Activated CD4-positive, alpha-beta T cell treated with anti-CD3 and anti-CD28 coated beads for 36 hours (primary cell): ENCODE data around the gene IL2RA. TPM values are rescaled to one million over a fixed set of nuclear protein-coding genes. Genes with fewer than 3 reads are reported as not detected.

Source experiments
- ATAC-seq: fragments of 200-7000 bp; cut with Tn5 transposase; one replicate; pipeline ENCODE4 v1.10.0; 2021; ENCODE audit warnings: mild to moderate bottlenecking, moderate library complexity
- CTCF ChIA-PET: fragments of 350-600 bp; sonication (Branson Sonifier 250); formaldehyde crosslinking; loops from one replicate; lab custom pipeline; 2021; ENCODE audit warnings: antibody characterized with exemption; lab: Charles Lee
- POLR2A ChIA-PET: fragments of 350-600 bp; sonication (Branson Sonifier 250); formaldehyde crosslinking; loops from one replicate; lab custom pipeline; 2021; ENCODE audit warnings: antibody characterized with exemption, inconsistent platforms; lab: Charles Lee
- DNase-seq: peaks from one replicate; pipeline ENCODE4 v3.0.0-alpha.2; 2020
- H3K27ac Mint-ChIP-seq: one replicate; pipeline ENCODE4 v1.8.0; 2021; ENCODE audit warnings: mixed read lengths
- H3K27me3 Mint-ChIP-seq: one replicate; pipeline ENCODE4 v1.8.0; 2021; ENCODE audit warnings: mixed read lengths
- H3K36me3 Mint-ChIP-seq: one replicate; pipeline ENCODE4 v1.8.0; 2021; ENCODE audit warnings: low read depth, mixed read lengths
- H3K4me1 Mint-ChIP-seq: one replicate; pipeline ENCODE4 v1.8.0; 2021; ENCODE audit warnings: mixed read lengths
- H3K4me3 Mint-ChIP-seq: one replicate; pipeline ENCODE4 v1.8.0; 2021; ENCODE audit warnings: mild to moderate bottlenecking, moderate library complexity, mixed read lengths
- H3K9me3 Mint-ChIP-seq: one replicate; pipeline ENCODE4 v1.8.0; 2021; ENCODE audit warnings: low read depth, mixed read lengths
- intact Hi-C, 2 experiments: fragments of 100-400 bp; cut with DNase I in 1 of 2; cut with micrococcal nuclease in 1 of 2; formaldehyde crosslinking; loops; one replicate each; pipeline versions ENCODE4 v1.14.2 to v1.15.1; 2022 to 2024; cut with DNase I, micrococcal nuclease
- total RNA-seq, 2 experiments: library from RNA; stranded (reverse); gene quantifications; one replicate each; pipeline ENCODE4 v1.2.3, GENCODE V29; 2021

Gene IL2RA
- total RNA-seq, 2 experiments from 2014 or later: 659 to 980 TPM

DNA sequence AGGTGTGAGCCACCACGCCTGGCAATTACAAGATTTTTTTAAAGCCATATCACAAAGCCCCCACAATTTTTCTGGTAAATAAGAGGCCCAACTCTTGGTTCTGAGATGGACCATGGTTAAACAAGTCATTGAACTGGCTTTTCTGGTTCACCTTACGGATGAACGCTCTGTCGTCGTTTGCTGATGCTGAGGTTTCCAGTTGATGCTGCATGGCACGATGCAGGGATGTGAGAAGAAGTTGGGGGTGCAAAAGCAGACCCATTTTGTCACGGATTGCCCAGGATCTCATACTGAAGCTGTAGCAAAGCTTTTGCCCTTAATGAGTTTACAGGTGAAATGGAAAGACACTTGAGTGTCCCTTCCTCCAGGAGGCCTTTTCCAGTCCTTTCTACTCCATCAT is 2.0 kb upstream of the IL2RA start:
- CTCF ChIA-PET: interaction anchor here (1.9 to 4.9 kb wide), 3 partner anchors 8 to 23 kb away, joined by 7 to 33 read pairs (median 20); no protein-coding TSS in a partner anchor
- H3K9me3 Mint-ChIP-seq: no peaks in the 10 kb centered on the region
- peaks cover 3% of the 10 kb centered on the region for H3K27me3 Mint-ChIP-seq
- ATAC-seq: no peak
- peaks cover 32% of the 10 kb centered on the region for H3K36me3 Mint-ChIP-seq
- POLR2A ChIA-PET: interaction anchor here (0.7 to 3.1 kb wide), 2 partner anchors 20 to 92 kb away, joined by 3 to 33 read pairs; no protein-coding TSS in a partner anchor
- no peak overlapping the region for H3K27ac Mint-ChIP-seq
- H3K4me3 Mint-ChIP-seq: no peak overlapping the region
- DNase-seq: no peak
- intact Hi-C loops: no loop called here
- H3K4me1 Mint-ChIP-seq: peaks cover 56% of the 10 kb centered on the region

DNA sequence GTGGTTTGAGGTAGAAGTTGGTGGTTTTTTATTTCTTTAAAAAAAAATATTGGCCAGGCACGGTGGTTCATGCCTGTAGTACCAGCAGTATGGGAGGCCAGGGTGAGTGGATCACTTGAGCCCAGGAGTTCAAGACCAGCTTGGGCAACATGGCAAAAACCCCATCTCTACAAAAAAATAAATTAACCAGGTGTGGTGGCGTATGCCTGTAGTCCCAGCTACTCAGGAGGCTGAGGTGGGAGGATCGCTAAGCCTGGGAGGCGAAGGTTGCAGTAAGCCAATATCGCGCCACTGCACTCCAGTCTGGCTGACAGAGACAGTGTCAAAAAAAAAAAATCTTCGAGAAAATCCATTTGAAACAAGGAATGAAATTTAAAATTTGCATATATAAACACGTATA is 1.1 kb downstream of the IL2RA start:
- no peak for ATAC-seq
- intact Hi-C loops: no loop called here
- no peaks in the 10 kb centered on the region for H3K27me3 Mint-ChIP-seq
- peak overlapping the region; percentile 91 for H3K4me3 Mint-ChIP-seq
- peak overlapping the region; percentile 93 for H3K27ac Mint-ChIP-seq
- peaks cover 63% of the 10 kb centered on the region for H3K36me3 Mint-ChIP-seq
- H3K9me3 Mint-ChIP-seq: no peaks in the 10 kb centered on the region
- ChIA-PET POLR2A (interaction anchor here (0.7 to 4.4 kb wide), 6 partner anchors 10 to 171 kb away, joined by 3 to 39 read pairs (median 8); partner anchors contain the start of gene FBH1), CTCF (interaction anchor here (0.6 to 4.9 kb wide), 7 partner anchors 10 to 286 kb away, joined by 3 to 33 read pairs (median 5); no protein-coding TSS in a partner anchor)
- peaks cover 55% of the 10 kb centered on the region for H3K4me1 Mint-ChIP-seq
- DNase-seq: no peak

DNA sequence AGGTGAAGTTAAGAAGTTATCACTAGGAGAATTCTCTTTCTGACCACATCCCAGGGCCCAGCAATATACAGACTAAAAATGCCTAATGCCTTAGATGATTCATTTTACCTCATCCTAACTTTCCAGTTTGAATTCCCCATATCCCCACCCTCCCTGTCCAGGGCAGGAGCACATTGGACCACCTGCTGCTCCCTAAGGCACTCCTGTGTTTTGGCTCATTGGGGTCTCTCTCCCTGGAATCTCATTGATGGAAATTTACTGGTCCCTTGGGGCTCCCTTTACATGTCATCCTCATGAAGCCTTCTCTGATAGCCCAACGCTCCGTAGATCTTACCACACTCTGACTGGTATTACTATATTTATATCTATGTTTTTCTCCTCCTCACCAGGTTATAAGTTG is 2.7 kb downstream of the IL2RA start:
- POLR2A ChIA-PET: interaction anchor here (1.7 to 4.4 kb wide), 2 partner anchors 8 to 12 kb away, joined by 11 to 39 read pairs; no protein-coding TSS in a partner anchor
- intact Hi-C loops: loop anchor here (2.0 to 10.0 kb wide), 6 partner anchors 15 to 615 kb away; partner anchors contain the start of gene GDI2 (in 1 of the 2)
- H3K4me3 Mint-ChIP-seq: peak overlapping the region; percentile 91
- H3K27ac Mint-ChIP-seq: peak overlapping the region; percentile 93
- CTCF ChIA-PET: interaction anchor here (0.6 to 4.9 kb wide), 4 partner anchors 8 to 28 kb away, joined by 3 to 33 read pairs (median 4); no protein-coding TSS in a partner anchor
- peaks cover 51% of the 10 kb centered on the region for H3K4me1 Mint-ChIP-seq
- ATAC-seq (no peak), DNase-seq (peak; percentile 9)
- H3K27me3 Mint-ChIP-seq: no peaks in the 10 kb centered on the region
- H3K36me3 Mint-ChIP-seq: peaks cover 73% of the 10 kb centered on the region
- no peaks in the 10 kb centered on the region for H3K9me3 Mint-ChIP-seq

DNA sequence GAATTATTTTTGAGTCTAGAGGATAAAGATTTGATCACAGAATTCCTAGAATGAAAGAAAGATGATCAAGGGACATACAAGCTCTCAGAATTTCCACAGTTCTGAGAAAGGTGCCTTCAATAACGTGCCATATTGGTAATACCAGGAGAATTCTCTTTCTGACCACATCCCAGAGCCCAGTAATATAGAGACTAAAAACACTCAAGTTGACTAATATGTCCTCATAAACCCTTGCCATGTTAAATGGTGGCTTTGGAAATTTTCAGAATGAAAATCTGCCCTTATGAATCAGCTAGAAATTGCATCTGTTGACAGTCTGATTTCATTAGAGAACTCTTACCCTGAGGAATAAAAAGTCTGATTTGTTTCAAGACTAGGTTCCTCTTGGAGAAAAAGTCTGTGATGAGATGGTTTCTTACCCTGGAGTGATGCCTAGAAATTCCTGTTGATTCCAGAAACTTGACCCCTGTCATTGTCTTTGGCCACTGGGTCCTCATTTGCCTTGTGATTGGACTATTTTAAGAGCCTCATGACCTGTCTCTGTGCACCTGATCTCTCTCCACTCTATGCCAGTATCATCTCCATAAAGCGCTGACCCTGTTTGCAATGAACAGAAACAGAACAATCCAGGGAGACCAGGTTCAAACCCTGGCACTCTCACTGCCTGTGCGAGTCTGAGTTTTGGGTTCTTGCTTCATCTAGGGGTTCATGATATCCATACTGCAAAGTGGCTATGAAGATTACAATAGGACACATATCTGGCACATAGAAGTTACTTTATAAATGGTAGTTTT is 3.3 kb downstream of the IL2RA start:
- ChIA-PET CTCF (interaction anchor here (1.0 to 11.0 kb wide), 8 partner anchors 9 to 169 kb away, joined by 3 to 113 read pairs (median 8); partner anchors contain the start of gene FBH1), POLR2A (interaction anchor here (0.6 to 2.9 kb wide), 12 partner anchors 9 to 169 kb away, joined by 3 to 31 read pairs (median 4); partner anchors contain the start of genes ANKRD16 and FBH1)
- intact Hi-C loops: loop anchor here (1.0 to 10.0 kb wide), 9 partner anchors 9 to 614 kb away; partner anchors contain the start of gene GDI2 (in 1 of the 2)
- Mint-ChIP-seq H3K9me3 (no peaks in the 10 kb centered on the region), H3K36me3 (peaks cover 79% of the 10 kb centered on the region), H3K27ac (peak overlapping the region; percentile 93), H3K27me3 (no peaks in the 10 kb centered on the region), H3K4me1 (peaks cover 52% of the 10 kb centered on the region), H3K4me3 (peak overlapping the region; percentile 91)
- peak; percentile 2 for DNase-seq
- ATAC-seq: peak; percentile 27

DNA sequence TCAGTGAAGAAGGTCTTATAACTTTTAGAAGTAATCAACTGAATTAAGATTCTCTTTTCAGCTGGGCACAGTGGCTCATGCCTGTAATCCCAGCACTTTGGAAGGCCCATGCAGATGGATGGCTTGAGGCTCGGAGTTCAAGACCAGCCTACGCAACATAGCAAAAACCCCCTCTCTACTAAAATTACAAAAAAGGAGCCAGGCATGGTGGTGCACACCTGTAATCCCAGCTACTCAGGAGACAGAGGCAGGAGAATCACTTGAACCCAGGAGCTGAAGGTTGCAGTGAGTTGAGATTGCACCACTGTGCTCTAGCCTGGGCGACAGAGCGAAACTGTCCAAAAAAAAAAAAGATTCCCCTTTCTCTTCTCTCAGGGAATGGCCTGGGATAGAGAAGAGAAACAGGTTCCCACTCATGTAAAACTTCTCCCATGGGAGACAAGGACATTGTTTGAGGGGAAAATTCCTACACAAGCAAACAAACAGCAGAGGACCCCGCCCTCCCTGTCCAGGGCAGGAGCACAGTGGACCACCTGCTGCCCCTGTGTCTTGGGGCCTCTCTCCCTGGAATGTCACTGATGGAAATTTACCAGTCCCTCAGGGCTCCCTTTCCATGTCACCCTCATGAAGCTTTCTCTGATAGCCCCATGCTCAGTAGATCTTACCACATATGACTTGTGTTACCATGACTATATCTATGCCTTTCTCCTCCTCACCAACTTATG is 5.6 kb downstream of the IL2RA start:
- H3K27me3 Mint-ChIP-seq: no peaks in the 10 kb centered on the region
- H3K27ac Mint-ChIP-seq: peak overlapping the region; percentile 93
- intact Hi-C loops: loop anchor here (10.0 kb wide), 4 partner anchors 242 to 612 kb away; partner anchors contain the start of gene GDI2 (in 1 of the 2)
- peak; percentile 2 for DNase-seq
- peaks cover 89% of the 10 kb centered on the region for H3K36me3 Mint-ChIP-seq
- H3K9me3 Mint-ChIP-seq: no peaks in the 10 kb centered on the region
- peaks cover 63% of the 10 kb centered on the region for H3K4me1 Mint-ChIP-seq
- H3K4me3 Mint-ChIP-seq: peak overlapping the region; percentile 91
- ATAC-seq: no peak
- POLR2A ChIA-PET: interaction anchor here (0.7 to 2.9 kb wide), 3 partner anchors 16 to 30 kb away, joined by 3 to 31 read pairs (median 5); no protein-coding TSS in a partner anchor
- CTCF ChIA-PET: interaction anchor here (0.5 to 11.0 kb wide), 7 partner anchors 8 to 171 kb away, joined by 3 to 113 read pairs (median 8); no protein-coding TSS in a partner anchor

DNA sequence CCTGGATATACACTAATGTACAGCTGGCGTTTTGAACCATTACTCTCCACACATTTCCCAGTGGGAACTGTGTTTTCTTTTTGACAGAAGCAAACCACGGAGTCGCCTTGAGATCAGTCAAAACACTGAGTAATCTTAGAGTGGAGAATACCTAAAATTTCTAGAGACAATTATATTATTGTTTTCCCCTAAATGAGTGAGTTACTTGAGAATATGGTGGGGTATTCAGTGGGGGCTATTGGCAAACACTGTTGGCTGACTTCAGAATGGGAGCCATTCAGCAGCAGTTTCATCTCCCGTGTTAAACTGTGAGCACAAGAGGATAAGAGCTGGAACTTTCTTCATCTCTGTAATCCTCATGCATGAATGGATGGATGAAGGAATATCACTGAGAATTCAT is 6.2 kb downstream of the IL2RA start:
- CTCF ChIA-PET: interaction anchor here (0.6 to 11.0 kb wide), 2 partner anchors 31 to 172 kb away, joined by 3 to 113 read pairs; no protein-coding TSS in a partner anchor
- peaks cover 66% of the 10 kb centered on the region for H3K4me1 Mint-ChIP-seq
- H3K4me3 Mint-ChIP-seq: peak overlapping the region; percentile 91
- intact Hi-C loops: loop anchor here (10.0 kb wide), 4 partner anchors 241 to 611 kb away; partner anchors contain the start of gene GDI2 (in 1 of the 2)
- H3K27me3 Mint-ChIP-seq: no peaks in the 10 kb centered on the region
- POLR2A ChIA-PET: interaction anchor here (0.7 kb wide), 1 partner anchor 17 kb away, joined by 3 read pairs; no protein-coding TSS in a partner anchor
- DNase-seq: no peak
- no peak for ATAC-seq
- H3K36me3 Mint-ChIP-seq: peaks cover 86% of the 10 kb centered on the region
- H3K9me3 Mint-ChIP-seq: no peaks in the 10 kb centered on the region
- H3K27ac Mint-ChIP-seq: peak overlapping the region; percentile 93

DNA sequence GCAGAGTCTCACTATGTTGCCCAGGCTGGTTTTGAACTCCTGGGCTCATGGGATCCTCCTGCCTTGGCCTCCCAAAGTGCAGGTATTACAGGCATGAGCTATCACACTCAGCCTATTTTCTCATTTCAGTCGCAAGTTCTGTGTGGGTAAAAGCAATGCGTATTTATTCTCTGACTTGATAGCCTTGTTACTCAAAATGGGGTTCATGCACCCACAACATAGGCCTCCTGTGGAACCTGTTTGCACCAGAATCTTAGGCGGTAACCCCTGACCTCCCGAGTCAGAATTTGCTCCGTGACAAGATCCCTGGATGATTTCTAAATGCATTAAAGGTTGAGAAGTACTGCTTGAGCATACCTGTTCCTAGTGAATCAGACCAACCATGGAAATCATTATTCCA is 7.3 kb downstream of the IL2RA start:
- no peaks in the 10 kb centered on the region for H3K27me3 Mint-ChIP-seq
- CTCF ChIA-PET: interaction anchor here (0.7 to 11.0 kb wide), 4 partner anchors 29 to 81 kb away, joined by 3 to 113 read pairs (median 9); no protein-coding TSS in a partner anchor
- peak overlapping the region; percentile 93 for H3K27ac Mint-ChIP-seq
- peaks cover 77% of the 10 kb centered on the region for H3K4me1 Mint-ChIP-seq
- intact Hi-C loops: loop anchor here (5.0 to 10.0 kb wide), 7 partner anchors 78 to 610 kb away; partner anchors contain the start of genes GDI2 (in 1 of the 2) and IL15RA (in 1 of the 2)
- DNase-seq (no peak), ATAC-seq (no peak)
- peaks cover 86% of the 10 kb centered on the region for H3K36me3 Mint-ChIP-seq
- peak overlapping the region; percentile 68 for H3K4me3 Mint-ChIP-seq
- POLR2A ChIA-PET: interaction anchor here (1.0 to 5.9 kb wide), 3 partner anchors 8 to 32 kb away, joined by 4 to 70 read pairs (median 29); partner anchors contain the start of gene IL2RA
- H3K9me3 Mint-ChIP-seq: no peaks in the 10 kb centered on the region

DNA sequence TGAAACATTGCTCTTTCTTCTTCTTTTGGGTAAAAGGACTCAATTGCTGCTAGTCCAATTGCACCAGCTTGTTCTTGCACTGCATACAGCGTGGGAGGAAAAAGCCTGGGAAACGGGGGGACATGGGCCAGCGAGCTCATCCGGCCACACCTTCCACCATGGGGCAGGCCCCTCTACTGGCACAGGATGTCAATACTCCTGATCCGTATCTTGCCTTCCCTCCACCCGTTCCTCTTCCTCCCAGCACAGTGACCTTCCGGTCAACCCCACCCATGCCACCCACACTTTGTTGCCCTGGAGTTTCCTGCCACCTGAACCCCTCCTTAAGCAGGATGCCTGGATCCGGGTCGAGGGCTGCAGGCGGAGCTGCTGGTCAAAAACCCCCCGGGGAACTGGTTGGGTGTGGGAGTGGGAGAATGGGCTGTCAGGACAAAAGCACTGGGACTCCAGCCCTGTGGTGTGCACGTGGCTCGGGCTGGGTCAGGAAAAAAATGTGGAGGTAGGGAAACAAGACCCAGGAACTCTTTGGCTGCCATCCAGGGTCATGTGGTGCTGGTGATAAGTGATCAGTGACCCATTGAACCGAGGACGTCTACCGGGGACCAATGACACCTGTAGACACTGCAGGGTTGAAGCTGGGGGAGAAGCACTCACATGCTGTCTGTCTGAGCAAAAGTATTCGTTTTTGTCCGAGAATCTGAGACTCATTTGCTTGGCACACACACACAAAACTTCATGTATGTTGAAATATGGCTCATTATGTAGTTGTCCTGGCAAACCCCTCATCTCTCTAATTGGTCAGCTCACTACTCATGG is 8.1 kb downstream of the IL2RA start:
- Mint-ChIP-seq H3K27me3 (no peaks in the 10 kb centered on the region), H3K9me3 (no peaks in the 10 kb centered on the region), H3K4me1 (peaks cover 84% of the 10 kb centered on the region), H3K27ac (peak overlapping the region; percentile 93), H3K36me3 (peaks cover 86% of the 10 kb centered on the region), H3K4me3 (peak overlapping the region; percentile 68)
- ATAC-seq: no peak
- ChIA-PET CTCF (interaction anchor here (0.7 to 11.0 kb wide), 9 partner anchors 19 to 82 kb away, joined by 3 to 113 read pairs (median 4); no protein-coding TSS in a partner anchor), POLR2A (interaction anchor here (1.0 to 5.9 kb wide), 5 partner anchors 8 to 33 kb away, joined by 3 to 70 read pairs (median 4); partner anchors contain the start of gene IL2RA)
- no peak for DNase-seq
- intact Hi-C loops: loop anchor here (5.0 to 10.0 kb wide), 7 partner anchors 77 to 609 kb away; partner anchors contain the start of genes GDI2 (in 1 of the 2) and IL15RA (in 1 of the 2)

DNA sequence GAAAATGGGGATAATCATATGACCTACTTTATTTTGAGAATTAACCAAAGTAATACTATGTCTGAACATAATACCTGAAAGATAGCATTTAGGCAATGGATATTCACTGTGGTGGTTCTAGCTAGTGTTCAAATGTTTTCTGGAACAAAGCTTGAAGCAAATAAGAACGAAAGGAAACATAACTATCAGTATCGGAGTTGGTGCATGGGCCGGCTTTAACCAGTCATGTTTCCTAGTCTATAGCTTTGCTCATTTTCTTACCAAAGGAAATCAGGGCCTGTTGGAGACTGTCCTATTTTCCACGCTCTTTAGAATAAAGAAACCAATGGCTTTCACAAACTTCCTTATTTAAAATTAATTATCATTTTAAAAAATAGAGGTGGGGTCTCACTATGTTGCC is 8.9 kb downstream of the IL2RA start:
- peaks cover 86% of the 10 kb centered on the region for H3K4me1 Mint-ChIP-seq
- H3K9me3 Mint-ChIP-seq: no peaks in the 10 kb centered on the region
- H3K27me3 Mint-ChIP-seq: no peaks in the 10 kb centered on the region
- ChIA-PET POLR2A (interaction anchor here (0.6 to 5.9 kb wide), 7 partner anchors 9 to 83 kb away, joined by 3 to 70 read pairs (median 3); partner anchors contain the start of gene IL2RA), CTCF (interaction anchor here (0.9 to 11.0 kb wide), 9 partner anchors 9 to 295 kb away, joined by 3 to 113 read pairs (median 5); partner anchors contain the start of gene IL2RA)
- H3K36me3 Mint-ChIP-seq: peaks cover 86% of the 10 kb centered on the region
- H3K27ac Mint-ChIP-seq: peak overlapping the region; percentile 96
- ATAC-seq (no peak), DNase-seq (no peak)
- intact Hi-C loops: loop anchor here (5.0 to 10.0 kb wide), 7 partner anchors 76 to 609 kb away; partner anchors contain the start of genes GDI2 (in 1 of the 2) and IL15RA (in 1 of the 2)
- peak overlapping the region; percentile 81 for H3K4me3 Mint-ChIP-seq
